Hematopoietic multipotent progenitor cell treated with erythropoietin and hydrocortisone succinate and interleukin-3 and kit ligand, for 15 days (in vitro differentiated cells): ENCODE data around the gene MBNL1.
"Not testable (repeated sequence)": the region's sequence is repeated elsewhere in the genome, so short reads cannot be mapped to it uniquely, and the experiment has no call there.

Experiments
- DNase-seq: peaks from one replicate; pipeline ENCODE4 v3.0.0-alpha.2; 2015; ENCODE audit warnings: low spot score

MBNL1 gene

DNA sequence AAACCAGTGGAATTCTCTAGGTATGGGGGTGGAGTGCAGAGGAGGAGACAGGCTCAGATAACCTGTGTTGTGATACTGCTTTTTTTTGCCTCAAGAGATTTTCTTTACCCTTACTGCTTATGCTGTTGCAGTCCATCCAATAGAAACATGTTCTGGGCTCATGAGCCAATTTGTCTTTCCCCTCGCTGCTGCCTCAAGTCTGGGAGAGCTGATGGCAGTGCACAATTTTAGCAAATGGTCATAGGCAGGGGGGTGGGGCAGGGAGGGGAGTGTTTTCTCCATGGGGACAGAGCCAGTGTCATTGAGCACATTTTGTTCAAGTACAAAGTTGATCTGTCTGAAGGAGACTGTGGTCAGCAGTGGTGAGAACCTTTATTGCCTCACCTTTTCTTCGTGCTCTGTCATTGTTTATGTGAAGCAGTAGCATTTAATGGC lies 134.9 kb downstream of the MBNL1 start:
- no peak for DNase-seq

GRCh38 chr3:152404976-152405375 lies 136.2 kb downstream of the MBNL1 start:
- no peak for DNase-seq

DNA sequence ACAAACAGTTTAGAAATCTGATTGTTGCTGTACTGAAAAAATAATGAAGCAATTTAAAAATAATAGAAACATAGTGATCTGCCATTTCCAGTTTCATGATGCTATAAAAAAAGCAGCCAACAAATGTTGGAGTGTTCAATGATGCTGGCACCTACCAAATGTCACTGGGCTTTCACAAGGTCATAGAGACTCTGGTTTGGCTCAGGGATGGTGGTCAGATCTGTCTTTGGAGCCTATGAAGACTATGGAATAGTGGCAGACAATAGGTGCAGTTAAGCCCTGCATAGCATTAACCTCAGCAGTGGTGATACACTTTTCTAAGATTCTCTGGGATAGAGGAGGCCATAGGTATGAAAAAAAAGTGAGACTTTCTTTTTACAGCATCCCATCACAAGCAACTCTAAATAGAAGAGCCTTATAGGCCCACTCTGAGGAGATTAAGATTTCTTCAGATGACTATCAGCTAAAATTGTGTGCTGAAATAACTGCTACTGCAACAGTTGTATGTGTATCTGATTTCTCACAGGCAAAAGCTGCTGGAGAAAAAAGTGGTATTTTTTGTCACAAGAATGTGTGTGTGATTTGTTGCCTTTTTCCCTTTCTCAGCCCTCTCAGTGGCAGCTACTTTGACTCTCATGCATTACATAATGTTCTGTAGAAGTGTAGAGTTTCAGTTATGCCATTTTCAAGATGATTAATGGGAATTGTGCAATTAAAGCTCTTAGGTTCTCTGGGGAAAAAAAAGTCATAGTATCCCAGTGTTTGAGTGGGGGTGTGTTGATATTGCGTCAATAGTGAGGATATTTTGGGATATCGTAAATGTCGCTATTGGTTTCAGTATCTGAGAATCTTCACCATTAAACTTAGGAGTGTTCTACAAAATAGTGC lies 137.4 kb downstream of the MBNL1 start:
- no peak for DNase-seq

DNA sequence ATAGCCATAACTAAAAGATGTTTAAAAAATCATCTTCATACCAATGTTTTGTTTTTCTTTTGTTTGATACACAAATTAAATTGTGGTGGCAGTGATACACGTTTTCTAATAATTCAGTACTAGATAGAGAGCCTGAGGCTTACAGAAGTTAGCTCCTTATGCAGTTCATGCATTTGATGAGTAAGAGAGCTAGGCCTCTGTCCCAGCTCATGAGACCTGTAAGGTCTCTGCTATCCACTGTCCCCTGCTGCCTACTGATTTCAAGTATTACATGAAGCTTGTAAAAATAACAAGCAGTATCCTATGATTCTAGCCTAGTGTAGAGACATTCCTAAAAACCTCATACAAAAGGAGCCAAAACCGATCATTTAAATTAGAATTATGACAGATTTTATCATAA lies 144.5 kb downstream of the MBNL1 start:
- no peak for DNase-seq

DNA sequence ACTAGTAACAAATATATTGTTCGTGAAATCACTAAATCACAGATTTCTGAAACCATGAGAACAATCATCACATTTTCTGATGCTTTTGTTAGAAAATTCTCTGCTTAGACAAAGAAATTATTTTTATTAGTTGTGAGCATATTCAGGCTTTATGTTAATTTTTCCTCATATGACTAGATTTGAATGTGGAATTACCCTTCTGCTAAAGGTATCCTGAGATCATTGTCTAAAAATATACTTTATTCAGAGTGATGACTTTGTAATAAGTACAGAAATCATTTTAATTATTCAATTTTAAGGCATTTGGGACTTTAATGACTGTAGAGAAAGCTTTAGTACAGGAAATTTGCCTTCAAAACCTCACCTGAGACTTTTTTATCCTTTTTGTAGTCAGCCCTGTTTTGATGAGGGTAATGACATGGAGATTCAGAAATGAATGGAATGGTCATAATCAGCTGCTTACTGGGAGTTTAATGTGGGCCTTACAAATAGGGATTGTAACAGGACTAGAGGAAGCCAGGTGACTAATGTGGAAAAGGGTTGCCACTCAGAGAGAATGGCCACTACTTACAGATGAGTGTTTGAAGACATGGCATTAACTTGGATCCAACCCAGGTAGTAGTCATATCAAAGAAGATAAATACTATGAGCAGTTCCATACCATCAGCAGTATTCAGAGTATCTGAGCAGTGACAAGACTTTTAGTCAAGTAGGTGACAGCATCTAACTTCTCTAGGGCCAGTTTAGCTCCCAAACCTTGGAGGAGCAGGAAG lies 148.3 kb downstream of the MBNL1 start:
- no peak for DNase-seq

- no peak for DNase-seq
Observed at GRCh38 chr3:152419748-152420147, 151.0 kb downstream of the MBNL1 start.

DNA sequence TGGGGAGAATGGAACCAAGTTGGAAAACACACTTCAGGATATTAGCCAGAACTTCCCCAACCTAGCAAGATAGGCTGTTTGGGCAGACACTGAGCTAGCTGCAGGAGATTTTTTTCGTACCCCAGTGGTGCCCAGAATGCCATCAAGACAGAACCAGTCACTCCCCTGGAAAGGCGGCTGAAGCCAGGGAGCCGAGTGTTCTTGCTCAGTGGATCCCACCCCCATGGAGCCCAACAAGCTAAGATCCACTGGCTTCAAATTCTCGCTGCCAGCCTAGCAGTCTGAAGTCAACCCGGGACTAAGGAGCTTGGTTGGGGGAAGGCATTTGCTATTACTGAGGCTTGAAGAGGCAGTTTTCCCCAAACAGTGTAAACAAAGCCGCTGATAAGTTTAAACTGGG lies 152.4 kb downstream of the MBNL1 start:
- no peak for DNase-seq

- DNase-seq: no peak
Observed at GRCh38 chr3:152426393-152426792, 157.7 kb downstream of the MBNL1 start.

GRCh38 chr3:152428577-152428976 lies 159.8 kb downstream of the MBNL1 start:
- no peak for DNase-seq

- DNase-seq: no peak
Observed at GRCh38 chr3:152430223-152431002, 161.7 kb downstream of the MBNL1 start.

- no peak for DNase-seq
Observed at GRCh38 chr3:152434142-152434541, 165.4 kb downstream of the MBNL1 start.

- DNase-seq: not testable (repeated sequence)
Observed at GRCh38 chr3:152435210-152435609, 166.5 kb downstream of the MBNL1 start.

GRCh38 chr3:152436707-152437590 lies 168.2 kb downstream of the MBNL1 start:
- DNase-seq: no peak

GRCh38 chr3:152438181-152438580 lies 169.5 kb downstream of the MBNL1 start:
- no peak for DNase-seq

- DNase-seq: no peak
Observed at GRCh38 chr3:152438706-152439105, 170.0 kb downstream of the MBNL1 start.

DNA sequence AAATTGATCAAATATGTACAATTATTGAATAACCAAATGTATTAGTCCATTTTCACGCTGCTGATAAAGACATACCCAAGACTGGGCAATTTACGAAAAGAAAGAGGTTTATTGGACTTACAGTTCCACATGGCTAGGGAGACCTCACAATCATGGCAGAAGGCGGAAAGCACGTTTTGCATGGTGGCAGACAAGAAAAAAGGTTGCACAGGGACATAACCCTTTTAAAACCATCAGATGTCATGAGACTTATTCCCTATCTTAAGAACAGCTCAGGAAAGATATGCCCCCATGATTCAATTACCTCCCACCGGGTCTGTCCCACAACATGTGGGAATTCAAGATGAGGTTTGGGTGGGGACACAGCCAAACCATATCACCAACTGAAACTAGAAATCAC lies 171.5 kb downstream of the MBNL1 start:
- not testable (repeated sequence) for DNase-seq

DNA sequence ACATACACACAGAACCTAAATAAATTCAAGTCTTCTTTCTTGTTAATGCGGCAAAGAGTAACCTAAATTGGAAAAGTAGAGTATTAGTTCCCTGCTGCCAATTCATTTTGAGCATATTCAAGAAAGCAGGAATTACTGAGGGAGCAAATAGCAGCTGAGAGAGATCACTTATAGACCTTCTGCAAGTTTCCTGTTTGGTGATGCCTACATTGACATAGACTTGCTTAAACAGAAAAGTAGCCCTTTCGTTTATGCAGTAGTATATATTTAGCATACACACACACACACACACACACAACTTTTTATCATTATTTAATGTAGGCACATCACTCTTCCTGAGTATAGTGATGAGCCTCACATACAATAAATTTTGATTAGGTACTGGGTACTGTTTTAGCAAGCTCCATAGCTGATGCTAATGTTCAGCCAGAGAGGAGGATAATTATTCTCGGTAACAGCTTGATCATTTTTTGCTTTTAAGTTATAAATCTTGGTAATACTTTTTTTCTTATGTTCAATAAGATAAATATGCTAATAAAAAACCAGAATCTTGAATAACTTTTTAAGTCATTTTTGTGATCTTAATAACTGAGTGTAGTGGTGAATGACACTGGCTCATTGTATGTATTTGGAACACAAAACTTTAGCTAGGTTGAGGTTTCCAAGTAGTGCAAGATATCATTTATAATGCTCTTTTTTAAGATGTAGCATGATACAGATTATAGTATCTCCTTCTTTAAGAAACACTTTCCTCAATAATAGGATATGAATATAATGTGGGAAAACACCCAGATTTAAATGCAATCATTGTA lies 174.7 kb downstream of the MBNL1 start:
- DNase-seq: no peak

DNA sequence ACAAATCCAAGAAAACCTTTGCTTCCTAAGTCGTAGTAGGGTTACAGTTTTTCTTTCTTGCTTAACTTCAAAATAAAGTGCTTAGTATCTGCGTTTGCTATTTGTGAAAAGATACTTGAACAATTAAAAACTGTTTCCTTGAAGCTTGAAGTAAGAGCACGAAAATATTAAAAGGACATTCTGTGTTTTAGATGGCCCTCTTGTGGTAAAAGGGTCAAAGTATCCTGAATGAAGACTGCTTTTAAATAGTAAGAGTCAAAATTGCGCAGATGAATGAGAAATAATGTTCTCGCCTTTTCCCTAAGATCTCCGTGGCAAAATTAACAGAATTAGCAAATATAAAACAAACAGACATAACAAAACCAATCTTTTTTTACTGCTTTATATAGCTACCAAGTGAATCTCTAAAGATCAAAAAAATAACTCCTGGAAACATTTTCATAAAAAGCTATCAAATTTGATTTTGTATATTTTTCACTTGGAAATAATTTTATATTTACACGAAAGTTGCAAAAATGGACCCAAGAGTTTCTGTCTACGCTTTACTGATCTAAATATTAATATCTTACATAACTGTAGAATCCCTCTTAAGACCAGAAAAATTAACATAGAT lies 175.4 kb downstream of the MBNL1 start:
- DNase-seq: peak; percentile 73

GRCh38 chr3:152445212-152445611 lies 176.5 kb downstream of the MBNL1 start:
- no peak for DNase-seq

DNA sequence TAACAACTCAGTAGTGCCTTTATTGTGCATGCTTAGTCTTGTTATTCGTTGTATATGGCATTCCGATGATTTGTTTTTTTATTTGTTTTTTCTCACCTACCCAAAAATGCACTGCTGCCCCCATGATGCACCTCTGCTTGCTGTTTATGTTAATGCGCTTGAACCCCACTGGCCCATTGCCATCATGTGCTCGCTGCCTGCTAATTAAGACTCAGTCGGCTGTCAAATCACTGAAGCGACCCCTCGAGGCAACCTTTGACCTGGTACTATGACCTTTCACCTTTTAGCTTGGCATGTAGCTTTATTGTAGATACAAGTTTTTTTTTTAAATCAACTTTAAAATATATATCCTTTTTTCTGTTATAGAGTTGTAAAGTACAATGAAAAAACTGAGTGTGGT lies 177.8 kb downstream of the MBNL1 start:
- no peak for DNase-seq
